ENCODE data around the gene MLLT3.

MLLT3 gene

GRCh38 chr9:20624201-20625002, 2.1 kb upstream of the MLLT3 start:
- DNase-seq, result peak in 1 of 2 experiments; percentile 32

GRCh38 chr9:20623748-20624124, 1.4 kb upstream of the MLLT3 start:
- no peak for DNase-seq

GRCh38 chr9:20623021-20623747, 885 bp upstream of the MLLT3 start:
- DNase-seq, result no peak

- peak; percentile 35 to 57 for DNase-seq
Measured at GRCh38 chr9:20621471-20622329, 599 bp downstream of the MLLT3 start.

- no peak for DNase-seq
Measured at GRCh38 chr9:20620650-20621470, 1.4 kb downstream of the MLLT3 start.

GRCh38 chr9:20619487-20620200, 2.7 kb downstream of the MLLT3 start:
- DNase-seq, result no peak

GRCh38 chr9:20618361-20618802, 3.9 kb downstream of the MLLT3 start:
- no peak for DNase-seq

- DNase-seq, result no peak
Measured at GRCh38 chr9:20616808-20617207, 5.5 kb downstream of the MLLT3 start.

- no peak for DNase-seq
Measured at GRCh38 chr9:20614602-20615216, 7.6 kb downstream of the MLLT3 start.

GRCh38 chr9:20611691-20612287, 10.5 kb downstream of the MLLT3 start:
- DNase-seq, result no peak

- no peak for DNase-seq
Measured at GRCh38 chr9:20610591-20610990, 11.7 kb downstream of the MLLT3 start.

GRCh38 chr9:20608582-20608981, 13.7 kb downstream of the MLLT3 start:
- no peak for DNase-seq

GRCh38 chr9:20606652-20607051, 15.6 kb downstream of the MLLT3 start:
- DNase-seq, result no peak

- DNase-seq, result no peak
Measured at GRCh38 chr9:20604562-20604961, 17.7 kb downstream of the MLLT3 start.

GRCh38 chr9:20603524-20604268, 18.6 kb downstream of the MLLT3 start:
- no peak for DNase-seq

- DNase-seq, result no peak
Measured at GRCh38 chr9:20601292-20601691, 21.0 kb downstream of the MLLT3 start.

GRCh38 chr9:20599195-20599594, 23.1 kb downstream of the MLLT3 start:
- no peak for DNase-seq

GRCh38 chr9:20598367-20598766, 23.9 kb downstream of the MLLT3 start:
- DNase-seq, result no peak

- DNase-seq, result no peak
Measured at GRCh38 chr9:20597862-20598261, 24.4 kb downstream of the MLLT3 start.

GRCh38 chr9:20594608-20595007, 27.7 kb downstream of the MLLT3 start:
- no peak for DNase-seq

Measured in NCI-H187 (cell line).